GM12878 (cell line): ENCODE measurements around the gene MEIOSIN. TPM values are rescaled to one million over a fixed set of nuclear protein-coding genes. Genes with fewer than 3 reads are reported as not detected.
A peak's percentile ranks its signal among the peaks of the same experiment; 100 is the strongest.

Source experiments
- ATAC-seq: fragments of 200-7000 bp; cut with Tn5 transposase; 3 replicates; pipeline ENCODE4 v1.9.1; 2020; ENCODE audit warnings: mild to moderate bottlenecking, moderate library complexity
- BruUV-seq: library from RNA; stranded (reverse); fragments of 400-500 nt; replicated peaks from 2 replicates; lab custom pipeline; 2021; lab: Mats Ljungman, UMichigan
- CTCF ChIA-PET: fragments of 300-600 bp; sonication (Branson Sonifier 250); formaldehyde crosslinking; extraction: SDS; loops from one replicate; lab custom pipeline; 2021; ENCODE audit warnings: inconsistent platforms; lab: Yijun Ruan, JAX
- POLR2A ChIA-PET: fragments of 350-600 bp; formaldehyde crosslinking; extraction: SDS; loops from one replicate; lab custom pipeline; 2021; ENCODE audit warnings: inconsistent platforms; lab: Charles Lee
- RAD21 ChIA-PET: fragments of 300-600 bp; sonication (Branson Sonifier 250); formaldehyde crosslinking; loops from one replicate; lab custom pipeline; 2023; ENCODE audit warnings: antibody characterized with exemption; ENCODE audit not compliant: unreplicated experiment; lab: Charles Lee
- SMC1A ChIA-PET: fragments of 300-600 bp; sonication (Branson Sonifier 250); formaldehyde crosslinking; loops from one replicate; lab custom pipeline; 2023; ENCODE audit not compliant: unreplicated experiment, uncharacterized antibody; lab: Charles Lee
- DNase-seq: peaks from one replicate; pipeline ENCODE4 v3.0.0-alpha.2; 2011; ENCODE audit warnings: low read depth, low spot score
- FAIRE-seq: peaks from 3 replicates; lab custom pipeline; 2011; peaks lifted over from hg19 to GRCh38; lab: Jason Lieb, UNC
- H2AFZ ChIP-seq: 2 replicates; pipeline ENCODE4 v1.6.0; 2011; ENCODE audit warnings: low read depth, low read length, control low read depth; ENCODE audit not compliant: control insufficient read depth
- H3K27ac ChIP-seq: 2 replicates; pipeline ENCODE4 v1.5.1; 2011; ENCODE audit warnings: control low read depth; ENCODE audit not compliant: control insufficient read depth, insufficient read depth
- H3K27me3 ChIP-seq, 2 experiments: replicated peaks in 1 of 2; 2 replicates each; pipeline versions ENCODE4 v1.6.0 to v1.6.1; 2011; ENCODE audit warnings: low read length in 1 of 2; ENCODE audit not compliant: control insufficient read depth in 2 of 2, insufficient read depth in 2 of 2
- H3K36me3 ChIP-seq, 2 experiments: 2 replicates each; pipeline ENCODE4 v1.5.1; 2011; ENCODE audit warnings: low read length in 1 of 2; ENCODE audit not compliant: control insufficient read depth in 2 of 2, insufficient read depth in 2 of 2
- H3K4me1 ChIP-seq: 2 replicates; pipeline ENCODE4 v1.6.1; 2011; ENCODE audit warnings: mild to moderate bottlenecking, low read length, moderate library complexity, mixed read lengths; ENCODE audit not compliant: control insufficient read depth, insufficient read depth
- H3K4me2 ChIP-seq: 2 replicates; pipeline ENCODE4 v1.6.0; 2011; ENCODE audit warnings: control low read depth; ENCODE audit not compliant: control insufficient read depth, insufficient read depth
- H3K4me3 ChIP-seq: fragments of 200-600 bp; sonication (generic); 2 replicates; pipeline ENCODE4 v1.5.1; 2016
- H3K79me2 ChIP-seq: 2 replicates; pipeline ENCODE4 v1.6.0; 2011; ENCODE audit warnings: low read length; ENCODE audit not compliant: control insufficient read depth, insufficient read depth
- H3K9ac ChIP-seq: 2 replicates; pipeline ENCODE4 v1.8.0; 2011; ENCODE audit warnings: low read length, control low read depth, mixed read lengths; ENCODE audit not compliant: control insufficient read depth, insufficient read depth
- H3K9me3 ChIP-seq: replicated peaks from 3 replicates; pipeline ENCODE4 v1.5.1; 2011; ENCODE audit warnings: mild to moderate bottlenecking, low read length; ENCODE audit not compliant: control insufficient read depth, insufficient read depth
- H4K20me1 ChIP-seq: 2 replicates; pipeline ENCODE4 v1.6.0; 2011; ENCODE audit not compliant: control insufficient read depth, insufficient read depth
- ATF3 ChIP-seq: IDR thresholded peaks from 2 replicates; pipeline ENCODE4 v1.6.1; 2011; ENCODE audit warnings: low read depth, mild to moderate bottlenecking, low read length, moderate library complexity, borderline replicate concordance; ENCODE audit errors: extremely low read depth
- E4F1 ChIP-seq: fragments of 450-650 bp; IDR thresholded peaks from 2 replicates; pipeline ENCODE4 v1.6.1; 2018; ENCODE audit warnings: borderline replicate concordance, mild to moderate bottlenecking; ENCODE audit not compliant: partially characterized antibody
- EP300 ChIP-seq, 2 experiments: fragments of 150-350 bp in 1 of 2; IDR thresholded peaks; 2 replicates each; pipeline ENCODE4 v1.6.1; 2011 to 2012; ENCODE audit warnings: low read depth in 2 of 2, low read length in 2 of 2, borderline replicate concordance in 1 of 2, improper control_type of control experiment in 1 of 2, inconsistent platforms in 1 of 2; ENCODE audit not compliant: control insufficient read depth in 1 of 2
- FOS ChIP-seq: IDR thresholded peaks from 3 replicates; pipeline ENCODE4 v1.6.1; 2011; ENCODE audit warnings: borderline replicate concordance; ENCODE audit not compliant: insufficient read length; ENCODE audit errors: extremely low read depth
- HSF1 ChIP-seq: fragments of 150-350 bp; IDR thresholded peaks from 2 replicates; pipeline ENCODE4 v1.6.1; 2014; ENCODE audit warnings: mild to moderate bottlenecking, low read depth, low read length
- MEF2A ChIP-seq: IDR thresholded peaks from 2 replicates; pipeline ENCODE4 v1.6.1; 2011; ENCODE audit warnings: low read depth, mild to moderate bottlenecking, low read length, moderate library complexity; ENCODE audit not compliant: insufficient read depth
- NFYA ChIP-seq: IDR thresholded peaks from 2 replicates; pipeline ENCODE4 v1.6.1; 2011; ENCODE audit warnings: low read depth, mild to moderate bottlenecking, low read length, improper control_type of control experiment, borderline replicate concordance
- PAX8 ChIP-seq: fragments of 450-650 bp; IDR thresholded peaks from 2 replicates; pipeline ENCODE4 v1.6.1; 2017; ENCODE audit warnings: mild to moderate bottlenecking, moderate library complexity
- TCF7 ChIP-seq: IDR thresholded peaks from 2 replicates; pipeline ENCODE4 v1.6.1; 2014; ENCODE audit warnings: antibody characterized with exemption, borderline replicate concordance
- YBX1 ChIP-seq: fragments of 450-650 bp; IDR thresholded peaks from 2 replicates; pipeline ENCODE4 v1.6.1; 2016; ENCODE audit warnings: antibody characterized with exemption
- ZNF384 ChIP-seq: IDR thresholded peaks from 2 replicates; pipeline ENCODE4 v1.6.1; 2012; ENCODE audit warnings: low read depth, mild to moderate bottlenecking, low read length, improper control_type of control experiment, borderline replicate concordance
- ZNF592 ChIP-seq: fragments of 450-650 bp; IDR thresholded peaks from 2 replicates; pipeline ENCODE4 v1.6.1; 2017; ENCODE audit warnings: mild to moderate bottlenecking, moderate library complexity
- WGBS: methylation state at CpG from one replicate; pipeline ENCODE4 v1.1.6; 2016; ENCODE audit warnings: low lambda C conversion rate; ENCODE audit not compliant: insufficient replicate concordance, insufficient coverage; ENCODE audit errors: missing lambda C conversion rate; 5-methylcytosine and 5-hydroxymethylcytosine counted together
- in situ Hi-C: fragments of 300-500 bp; cut with MboI; formaldehyde crosslinking; loops from 9 replicates; pipeline ENCODE4 v1.14.3; 2018; ENCODE audit warnings: mixed read lengths
- intact Hi-C: fragments of 100-400 bp; cut with micrococcal nuclease; formaldehyde crosslinking; loops from one replicate; pipeline ENCODE4 v1.14.2; 2022; ENCODE audit not compliant: unreplicated experiment
- polyA plus RNA-seq, 11 experiments: library from polyadenylated mRNA; depleted of rRNA in 4 of 11; unstranded in 6 of 11; stranded (reverse) in 5 of 11; fragments of >200 nt; fragmentation: Nextera tagmentation in 4 of 11; fragmentation: Illumina TruSeq in 1 of 11; extraction: Ambion mirVana in 4 of 11; extraction: Trizol in 1 of 11; gene quantifications; 1 replicate in 1 of 11; 2 replicates in 10 of 11; pipeline versions ENCODE4 v1.2.1 to v1.2.3, GENCODE V29; 2011 to 2016; ENCODE audit warnings: inconsistent platforms in 2 of 11, missing spikeins in 2 of 11, low read depth in 1 of 11
- total RNA-seq, 4 experiments: library from RNA; depleted of rRNA in 3 of 4; stranded (reverse); fragments of >200 nt in 3 of 4; fragmentation: Illumina TruSeq in 1 of 4; extraction: Trizol in 1 of 4; gene quantifications; 2 replicates each; pipeline versions ENCODE4 v1.2.1 to v1.2.3, GENCODE V29; 2013 to 2021

Gene MEIOSIN
- total and polyA plus RNA-seq, 10 of the 15 experiments (the other 5 are each of a cell fraction or from before 2014, with no cell fraction given) = 0.05 to 0.66 (median 0.14) TPM; not detected in 4

- TF ChIP-seq EP300 (IDR thresholded peaks at IDR 0.05; ENCODE audit: borderline replicate concordance in 1 of 2, control insufficient read depth in 1 of 2, low read depth in 2 of 2, low read length in 2 of 2) (no peak), E4F1 (no peak), HSF1 (no peak), TCF7 (no peak), ZNF384 (no peak), ZNF592 (no peak), YBX1 (no peak), ATF3 (no peak), NFYA (no peak), MEF2A (no peak), FOS (no peak), PAX8 (no peak)
- peaks cover 19% of the 10 kb centered on the region for H3K79me2 ChIP-seq
- 0 out of 2 replicates have a peak overlapping the region, but pooled peaks have one; percentile 15 for H3K4me2 ChIP-seq
- H3K9me3 ChIP-seq = no peaks in the 10 kb centered on the region
- no peaks in the 10 kb centered on the region for H4K20me1 ChIP-seq
- no peak overlapping the region for H3K9ac ChIP-seq
- POLR2A ChIA-PET = interaction anchor here (0.5 to 2.9 kb wide), 9 partner anchors 11 to 368 kb away, joined by 3 to 20 read pairs (median 3); partner anchors contain the start of gene SIX5
- peaks cover 14% of the 10 kb centered on the region for H3K4me1 ChIP-seq
- WGBS = 2% methylated on average over 3 of the region's 3 CpGs
- no peak overlapping the region for H2AFZ ChIP-seq
- DNase-seq = no peak
- H3K4me3 ChIP-seq = 0 out of 2 replicates have a peak overlapping the region, but pooled peaks have one; percentile 15
- intact Hi-C loops = loop anchor here (2.0 kb wide), 1 partner anchor 24 kb away; the partner anchor contains the start of gene SIX5
- no TSS peak for BruUV-seq
- RAD21 ChIA-PET = interaction anchor here (0.5 to 2.7 kb wide), 7 partner anchors 14 to 387 kb away, joined by 3 to 18 read pairs (median 4); partner anchors contain the start of genes IRF2BP1, QPCTL, SIX5 and SNRPD2
- no peak for FAIRE-seq
- peaks cover 0 to 12% of the 10 kb centered on the region in 2 experiments; a peak in 3 of 4 replicates for H3K36me3 ChIP-seq
- CTCF ChIA-PET = interaction anchor here (0.6 to 3.1 kb wide), 8 partner anchors 13 to 101 kb away, joined by 3 to 13 read pairs (median 4); partner anchors contain the start of genes QPCTL and SIX5
- ATAC-seq = peak; percentile 23; the same call in 2 of the 3 replicates
- SMC1A ChIA-PET = interaction anchor here (0.7 to 1.4 kb wide), 3 partner anchors 23 to 76 kb away, joined by 3 to 7 read pairs (median 5); partner anchors contain the start of gene SIX5
- in situ Hi-C loops = no loop called here
- H3K27ac ChIP-seq = no peak overlapping the region
- no peaks in the 10 kb centered on the region for H3K27me3 ChIP-seq
Measured at GRCh38 chr19:45793178-45793564, 59.9 kb downstream of the MEIOSIN start.
